ENCODE measurements around the gene BICRAL. TPM values are rescaled to one million over a fixed set of nuclear protein-coding genes. Genes with fewer than 3 reads are reported as not detected.
A peak's percentile ranks its signal among the peaks of the same experiment; 100 is the strongest.
"Not testable (repeated sequence)": the region's sequence is repeated elsewhere in the genome, so short reads cannot be mapped to it uniquely, and the experiment has no call there.

The BICRAL gene
- total RNA-seq, 4 donors from 2014 or later, result 14.7 to 34.8 (median 21.5) TPM

- TF ChIP-seq CTCF (IDR thresholded peaks at IDR 0.05) (no peak), POLR2A (IDR thresholded peaks at IDR 0.05) (no peak), EP300 (IDR thresholded peaks at IDR 0.05; ENCODE audit: low read depth) (no peak), POLR2AphosphoS5 (IDR thresholded peaks at IDR 0.05) (no peak)
- Histone ChIP-seq H3K27me3 (no peaks in the 10 kb centered on the region), H3K27ac (peak overlapping the region in 3 of 4 donors; percentile 4 to 67 (median 60)), H3K4me3 (no peak overlapping the region), H3K9me3 (no peaks in the 10 kb centered on the region), H3K4me1 (peaks cover 0 to 11% (median 7%) of the 10 kb centered on the region in 4 donors), H3K36me3 (peaks cover 0 to 5% (median 0%) of the 10 kb centered on the region in 4 donors)
- DNase-seq, result no peak
- intact Hi-C loops (cut with DNase I; ENCODE audit: low total_unique reads), result no loop called here
- in situ Hi-C loops (cut with MboI; ENCODE audit: low pct_ligation_motif_present in 1 of 4, low pct_unique_long_range_greater_than_20kb in 1 of 4, low sequenced_read_pairs in 3 of 4), result no loop called here
- 63 to 80% methylated on average over 2 to 11 of the region's 11 CpGs for WGBS, 2 donors (ENCODE audit: low coverage in 1 of 2)
Measured at GRCh38 chr6:42808492-42809483, 26.9 kb downstream of the BICRAL start.

GRCh38 chr6:42813074-42813645 lies 31.3 kb downstream of the BICRAL start:
- peaks cover 0 to 15% (median 7%) of the 10 kb centered on the region in 4 donors for H3K4me1 ChIP-seq
- no peak for DNase-seq
- WGBS, 2 donors (ENCODE audit: low coverage in 1 of 2), result 71 to 75% methylated on average over 2 of the region's 2 CpGs
- TF ChIP-seq EP300 (IDR thresholded peaks at IDR 0.05; ENCODE audit: low read depth), result no peak
- no peak for TF ChIP-seq POLR2A (IDR thresholded peaks at IDR 0.05)
- no peak for TF ChIP-seq CTCF (IDR thresholded peaks at IDR 0.05)
- TF ChIP-seq POLR2AphosphoS5 (IDR thresholded peaks at IDR 0.05), result no peak
- no peaks in the 10 kb centered on the region for H3K9me3 ChIP-seq
- intact Hi-C loops (cut with DNase I; ENCODE audit: low total_unique reads), result no loop called here
- H3K27me3 ChIP-seq, result no peaks in the 10 kb centered on the region
- H3K36me3 ChIP-seq, result peaks cover 0 to 5% (median 0%) of the 10 kb centered on the region in 4 donors
- H3K4me3 ChIP-seq, result no peak overlapping the region
- no peak overlapping the region for H3K27ac ChIP-seq
- in situ Hi-C loops (cut with MboI; ENCODE audit: low pct_ligation_motif_present in 1 of 4, low pct_unique_long_range_greater_than_20kb in 1 of 4, low sequenced_read_pairs in 3 of 4), result no loop called here

GRCh38 chr6:42813906-42814444 lies 32.1 kb downstream of the BICRAL start:
- peaks cover 0 to 5% (median 0%) of the 10 kb centered on the region in 4 donors for H3K36me3 ChIP-seq
- H3K4me3 ChIP-seq, result no peak overlapping the region
- WGBS, 2 donors (ENCODE audit: low coverage in 1 of 2), result 89 to 97% methylated on average over 5 of the region's 5 CpGs
- DNase-seq, result no peak
- intact Hi-C loops (cut with DNase I; ENCODE audit: low total_unique reads) (no loop called here), in situ Hi-C loops (cut with MboI; ENCODE audit: low pct_ligation_motif_present in 1 of 4, low pct_unique_long_range_greater_than_20kb in 1 of 4, low sequenced_read_pairs in 3 of 4) (no loop called here)
- peaks cover 0 to 12% (median 3%) of the 10 kb centered on the region in 4 donors for H3K4me1 ChIP-seq
- H3K9me3 ChIP-seq, result no peaks in the 10 kb centered on the region
- TF ChIP-seq EP300 (IDR thresholded peaks at IDR 0.05; ENCODE audit: low read depth) (no peak), POLR2A (IDR thresholded peaks at IDR 0.05) (no peak), POLR2AphosphoS5 (IDR thresholded peaks at IDR 0.05) (no peak)
- no peaks in the 10 kb centered on the region for H3K27me3 ChIP-seq
- H3K27ac ChIP-seq, result no peak overlapping the region

- in situ Hi-C loops (cut with MboI; ENCODE audit: low pct_ligation_motif_present in 1 of 4, low pct_unique_long_range_greater_than_20kb in 1 of 4, low sequenced_read_pairs in 3 of 4); H3K36me3 ChIP-seq; intact Hi-C loops (cut with DNase I; ENCODE audit: low total_unique reads); H3K4me3 ChIP-seq; DNase-seq; H3K27me3 ChIP-seq; H3K27ac ChIP-seq; H3K9me3 ChIP-seq: not testable (repeated sequence)
- H3K4me1 ChIP-seq, result peaks cover 0 to 21% (median 4%) of the 10 kb centered on the region in 4 donors
- 93 to 100% methylated on average over 1 to 8 of the region's 8 CpGs for WGBS, 2 donors (ENCODE audit: low coverage in 1 of 2)
Measured at GRCh38 chr6:42815726-42816125, 33.9 kb downstream of the BICRAL start.

- intact Hi-C loops (cut with DNase I; ENCODE audit: low total_unique reads) (no loop called here), in situ Hi-C loops (cut with MboI; ENCODE audit: low pct_ligation_motif_present in 1 of 4, low pct_unique_long_range_greater_than_20kb in 1 of 4, low sequenced_read_pairs in 3 of 4) (no loop called here)
- TF ChIP-seq POLR2AphosphoS5 (IDR thresholded peaks at IDR 0.05) (no peak), POLR2A (IDR thresholded peaks at IDR 0.05) (no peak), EP300 (IDR thresholded peaks at IDR 0.05; ENCODE audit: low read depth) (no peak), CTCF (IDR thresholded peaks at IDR 0.05) (no peak)
- H3K4me1 ChIP-seq, result peaks cover 7 to 33% (median 12%) of the 10 kb centered on the region in 4 donors
- peaks cover 0 to 2% (median under 1%) of the 10 kb centered on the region in 4 donors for H3K36me3 ChIP-seq
- no peaks in the 10 kb centered on the region for H3K9me3 ChIP-seq
- H3K27ac ChIP-seq, result no peak overlapping the region
- no peak for DNase-seq
- H3K27me3 ChIP-seq, result no peaks in the 10 kb centered on the region
- H3K4me3 ChIP-seq, result no peak overlapping the region
Measured at GRCh38 chr6:42817907-42818306, 36.1 kb downstream of the BICRAL start.
